Measurements from ENCODE around the gene TRAPPC5.
A peak's percentile ranks its signal among the peaks of the same experiment; 100 is the strongest.

TRAPPC5 gene

DNA sequence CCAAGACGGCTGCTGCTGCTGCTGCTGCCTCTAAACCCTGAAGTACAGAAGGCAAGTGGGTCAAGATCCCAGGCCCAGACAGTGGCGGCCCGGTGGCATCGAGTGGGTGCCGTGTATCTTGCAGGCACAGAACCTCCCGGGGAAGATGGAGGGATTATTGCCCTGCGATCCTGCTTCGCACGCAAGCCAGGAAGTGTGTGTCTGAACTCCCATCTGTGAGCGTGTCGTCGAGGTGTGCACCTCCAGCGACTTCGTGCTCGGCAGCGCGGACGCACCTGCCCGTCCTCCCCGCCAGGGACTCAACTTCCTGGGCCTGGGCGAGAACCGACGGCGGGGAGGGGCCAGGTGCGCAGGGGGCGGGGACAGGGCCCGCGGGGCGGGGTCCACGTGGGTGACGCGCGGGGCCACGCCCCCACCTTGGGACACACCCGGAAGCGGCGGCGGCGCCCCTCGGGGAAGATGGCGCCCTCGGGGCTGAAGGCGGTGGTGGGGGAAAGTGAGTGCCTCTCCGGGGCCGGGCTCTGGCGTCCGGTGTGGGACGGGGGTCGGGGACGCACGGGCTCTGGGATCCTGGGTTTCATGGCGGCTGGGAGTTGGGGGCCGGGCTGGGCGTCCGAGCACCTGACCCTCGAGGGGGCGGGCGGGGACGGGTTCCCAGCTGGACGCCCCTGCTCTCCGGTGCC, 43.8 kb upstream of the TRAPPC5 start, which contains the start of gene STXBP2:
TSS of gene STXBP2 (plus strand) at position 420 of the 683 bp plus-strand sequence. CDS start at position 460, 40 bp downstream.
- TF ChIP-seq CTCF (IDR thresholded peaks at IDR 0.05; ENCODE audit: low read depth, low read length) = no peak
- H3K4me3 ChIP-seq (ENCODE audit: low read depth, low read length) = peak within 1 kb of the TSS; percentile 6; the same call in 1 of the 2 replicates

- no peak for TF ChIP-seq CTCF (IDR thresholded peaks at IDR 0.05; ENCODE audit: low read depth, low read length)
- H3K4me3 ChIP-seq (ENCODE audit: low read depth, low read length) = peak overlapping the region; percentile 6; the same call in 1 of the 2 replicates
Observed at GRCh38 chr19:7637374-7638256, 43.0 kb upstream of the TRAPPC5 start.

DNA sequence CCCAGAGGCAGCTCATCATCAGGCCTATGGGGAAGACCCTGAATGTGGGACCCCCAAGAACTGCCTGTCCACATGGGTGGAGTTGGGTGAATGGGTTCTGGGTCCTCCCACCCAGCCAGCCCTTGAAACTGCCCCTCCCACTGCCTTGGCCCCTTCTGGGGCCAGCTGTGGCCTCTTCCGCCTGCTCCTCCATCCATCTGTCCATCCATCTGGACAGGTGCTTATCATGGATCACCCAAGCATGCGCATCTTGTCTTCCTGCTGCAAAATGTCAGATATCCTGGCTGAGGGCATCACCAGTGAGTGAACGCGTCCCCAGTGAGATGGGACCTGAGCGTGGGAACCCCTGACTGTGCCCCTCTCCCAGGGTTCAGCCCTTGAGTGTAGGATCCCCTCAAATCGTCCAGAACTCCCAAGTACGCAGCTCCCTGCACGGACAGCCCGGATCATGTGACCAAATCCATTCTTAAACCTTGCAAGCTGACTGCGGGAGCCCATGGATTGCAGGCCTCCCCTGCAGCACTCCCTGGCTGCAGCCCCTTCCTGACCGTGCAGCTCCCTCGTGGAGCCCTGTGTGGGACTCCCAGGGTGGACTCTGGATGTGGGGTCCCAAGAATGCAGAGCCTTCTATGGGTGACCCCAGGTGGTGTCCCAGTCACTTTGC, 41.7 kb upstream of the TRAPPC5 start:
- no peak overlapping the region for H3K4me3 ChIP-seq (ENCODE audit: low read depth, low read length)
- TF ChIP-seq CTCF (IDR thresholded peaks at IDR 0.05; ENCODE audit: low read depth, low read length) = no peak

- no peak overlapping the region for H3K4me3 ChIP-seq (ENCODE audit: low read depth, low read length)
- TF ChIP-seq CTCF (IDR thresholded peaks at IDR 0.05; ENCODE audit: low read depth, low read length) = no peak
Observed at GRCh38 chr19:7639863-7640348, 40.7 kb upstream of the TRAPPC5 start.

GRCh38 chr19:7640803-7641202, 39.8 kb upstream of the TRAPPC5 start:
- H3K4me3 ChIP-seq (ENCODE audit: low read depth, low read length) = no peak overlapping the region
- TF ChIP-seq CTCF (IDR thresholded peaks at IDR 0.05; ENCODE audit: low read depth, low read length) = no peak

DNA sequence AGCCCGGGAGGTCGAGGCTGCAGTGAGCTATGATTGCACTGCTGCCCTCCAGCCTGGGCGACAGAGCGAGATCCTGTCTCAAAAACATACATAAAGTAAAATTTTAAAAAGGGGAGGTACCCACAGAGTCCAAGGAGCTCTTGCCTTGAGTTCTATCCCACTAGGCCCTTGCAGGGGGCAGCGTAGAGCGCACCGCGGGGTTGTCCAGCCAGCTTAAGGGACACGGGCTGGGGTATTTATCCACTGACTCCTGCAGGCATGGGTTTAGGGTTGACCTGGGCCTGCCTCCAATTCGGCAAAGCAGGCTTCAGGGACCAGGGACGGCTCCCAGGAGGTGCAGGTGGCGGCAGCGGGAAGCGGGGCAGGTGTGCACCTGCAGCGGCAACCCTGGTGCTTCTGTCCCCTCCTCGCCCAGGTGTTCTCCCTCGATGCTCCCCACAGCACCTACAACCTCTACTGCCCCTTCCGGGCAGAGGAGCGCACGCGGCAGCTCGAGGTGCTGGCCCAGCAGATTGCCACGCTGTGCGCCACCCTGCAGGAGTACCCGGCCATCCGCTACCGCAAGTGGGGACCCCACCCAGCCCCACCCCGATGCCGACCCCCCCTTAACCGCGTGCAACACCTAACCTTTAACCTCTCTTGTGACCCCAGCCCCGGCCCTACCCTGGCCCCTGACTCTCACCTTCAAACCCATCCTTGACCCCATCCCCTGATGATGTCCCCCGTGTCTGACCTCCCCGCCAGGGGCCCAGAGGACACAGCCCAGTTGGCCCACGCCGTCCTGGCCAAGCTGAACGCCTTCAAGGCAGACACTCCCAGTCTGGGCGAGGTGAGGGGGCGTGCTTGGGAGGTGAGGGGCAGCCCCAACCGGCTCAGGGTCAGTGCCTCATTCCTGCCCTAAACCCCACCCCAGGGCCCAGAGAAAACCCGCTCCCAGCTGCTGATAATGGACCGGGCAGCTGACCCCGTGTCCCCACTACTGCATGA, 39.0 kb upstream of the TRAPPC5 start:
- TF ChIP-seq CTCF (IDR thresholded peaks at IDR 0.05; ENCODE audit: low read depth, low read length) = no peak
- H3K4me3 ChIP-seq (ENCODE audit: low read depth, low read length) = no peak overlapping the region
